Motor neuron (in vitro differentiated cells): ENCODE data around the gene KREMEN1. TPM values are rescaled to one million over a fixed set of nuclear protein-coding genes. Genes with fewer than 3 reads are reported as not detected.
A peak's percentile ranks its signal among the peaks of the same experiment; 100 is the strongest.

Experiments used
- ATAC-seq, 8 experiments: fragments of 200-7000 bp; cut with Tn5 transposase; replicated peaks in 6 of 8; 2 replicates each; pipeline ENCODE4 v1.8.0; 2021; ENCODE audit warnings: mild to moderate bottlenecking in 8 of 8, moderate library complexity in 8 of 8
- H3K27ac ChIP-seq, 2 donors: fragments of 250-450 bp; sonication (Bioruptor Pico); 2 replicates each; pipeline ENCODE4 v1.9.0; 2021; ENCODE audit warnings: antibody characterized with exemption in 2 of 2, mild to moderate bottlenecking in 2 of 2, moderate library complexity in 1 of 2
- H3K4me1 ChIP-seq, 2 donors: fragments of 250-450 bp; sonication (Bioruptor Pico); replicated peaks in 1 of 2; 2 replicates each; pipeline ENCODE4 v1.6.1; 2021; ENCODE audit warnings: antibody characterized with exemption in 2 of 2, mild to moderate bottlenecking in 2 of 2, moderate library complexity in 1 of 2
- H3K4me3 ChIP-seq, 5 donors: fragments of 250-450 bp; sonication (Bioruptor Pico); 2 replicates each; pipeline ENCODE4 v1.9.0; 2021; ENCODE audit warnings: antibody characterized with exemption in 5 of 5, mild to moderate bottlenecking in 5 of 5, moderate library complexity in 4 of 5
- WGBS, 10 experiments: fragments of 450-650 bp; shearing (Covaris generic); methylation state at CpG; one replicate each; pipeline ENCODE4 v1.0.0; 2022; 5-methylcytosine and 5-hydroxymethylcytosine counted together
- in situ Hi-C, 9 experiments: fragments of 400-800 bp; cut with MboI; loops; one replicate each; pipeline ENCODE4 v1.15.0; 2021; ENCODE audit warnings: low sequenced_read_pairs in 9 of 9, low pct_unique_long_range_greater_than_20kb in 2 of 9; ENCODE audit not compliant: unreplicated experiment in 9 of 9
- total RNA-seq, 8 experiments: library from RNA; unstranded; fragments of 300-600 nt; gene quantifications; 2 replicates each; pipeline versions ENCODE4 v1.2.3 to v1.2.4, GENCODE V29; 2022

The KREMEN1 gene
- total RNA-seq, 8 experiments from 2014 or later, result 3.3 to 16.5 (median 6.4) TPM

GRCh38 chr22:29103121-29103520, 30.3 kb downstream of the KREMEN1 start:
- Histone ChIP-seq H3K4me1 (peaks cover 12 to 22% of the 10 kb centered on the region in 2 donors), H3K27ac (no peak overlapping the region), H3K4me3 (no peak overlapping the region)
- ATAC-seq, result no peak
- in situ Hi-C loops, result no loop called here
- WGBS, 10 experiments, result 0 to 78% (median 60%) methylated on average over 1 of the region's 1 CpG; no CpG with 5 or more reads in 3 of the 10 experiments

GRCh38 chr22:29105468-29105867, 32.6 kb downstream of the KREMEN1 start:
- 50 to 94% (median 78%) methylated on average over 1 to 2 of the region's 2 CpGs; no CpG with 5 or more reads in 5 of the 10 experiments for WGBS, 10 experiments
- no peak for ATAC-seq
- Histone ChIP-seq H3K27ac (no peak overlapping the region), H3K4me3 (no peak overlapping the region), H3K4me1 (peaks cover 21 to 28% of the 10 kb centered on the region in 2 donors)
- in situ Hi-C loops, result no loop called here

GRCh38 chr22:29106839-29107238, 34.0 kb downstream of the KREMEN1 start:
- 10 to 68% (median 57%) methylated on average over 2 to 4 of the region's 4 CpGs; no CpG with 5 or more reads in 3 of the 10 experiments for WGBS, 10 experiments
- Histone ChIP-seq H3K27ac (no peak overlapping the region), H3K4me3 (no peak overlapping the region), H3K4me1 (peaks cover 21 to 25% of the 10 kb centered on the region in 2 donors)
- no peak for ATAC-seq
- in situ Hi-C loops, result no loop called here

GRCh38 chr22:29108137-29108536, 35.3 kb downstream of the KREMEN1 start:
- H3K27ac ChIP-seq, result no peak overlapping the region
- peaks cover 11 to 12% of the 10 kb centered on the region in 2 donors for H3K4me1 ChIP-seq
- in situ Hi-C loops, result no loop called here
- H3K4me3 ChIP-seq, result no peak overlapping the region
- WGBS, 10 experiments, result 44 to 100% (median 96%) methylated on average over 3 to 5 of the region's 5 CpGs; no CpG with 5 or more reads in 6 of the 10 experiments
- ATAC-seq, result peak in 3 of 8 experiments; percentile 41 to 89 (median 82)

GRCh38 chr22:29109822-29110221, 37.0 kb downstream of the KREMEN1 start:
- in situ Hi-C loops, result no loop called here
- H3K4me3 ChIP-seq, result no peak overlapping the region
- H3K4me1 ChIP-seq, result peaks cover 6 to 8% of the 10 kb centered on the region in 2 donors
- H3K27ac ChIP-seq, result no peak overlapping the region
- ATAC-seq, result peak in 3 of 8 experiments; percentile 25 to 71 (median 33)
- 50 to 90% (median 52%) methylated on average over 1 to 4 of the region's 4 CpGs; no CpG with 5 or more reads in 5 of the 10 experiments for WGBS, 10 experiments

- no peak for ATAC-seq
- H3K4me3 ChIP-seq, result no peak overlapping the region
- in situ Hi-C loops, result no loop called here
- 80 to 88% methylated on average over 1 of the region's 3 CpGs; no CpG with 5 or more reads in 8 of the 10 experiments for WGBS, 10 experiments
- peaks cover 6 to 8% of the 10 kb centered on the region in 2 donors for H3K4me1 ChIP-seq
- no peak overlapping the region for H3K27ac ChIP-seq
Observed at GRCh38 chr22:29110946-29111345, 38.1 kb downstream of the KREMEN1 start.

GRCh38 chr22:29112121-29112520, 39.3 kb downstream of the KREMEN1 start:
- WGBS, 10 experiments, result 48 to 100% (median 81%) methylated on average over 1 to 3 of the region's 3 CpGs; no CpG with 5 or more reads in 1 of the 10 experiments
- Histone ChIP-seq H3K27ac (no peak overlapping the region), H3K4me1 (peaks cover 6 to 8% of the 10 kb centered on the region in 2 donors), H3K4me3 (no peak overlapping the region)
- ATAC-seq, result no peak
- in situ Hi-C loops, result no loop called here

- Histone ChIP-seq H3K4me1 (peaks cover 6 to 8% of the 10 kb centered on the region in 2 donors), H3K27ac (no peak overlapping the region), H3K4me3 (no peak overlapping the region)
- 20 to 92% (median 80%) methylated on average over 1 to 7 of the region's 7 CpGs; no CpG with 5 or more reads in 3 of the 10 experiments for WGBS, 10 experiments
- in situ Hi-C loops, result no loop called here
- peak in 2 of 8 experiments; percentile 67 to 90 for ATAC-seq
Observed at GRCh38 chr22:29112681-29113080, 39.8 kb downstream of the KREMEN1 start.

- H3K4me1 ChIP-seq, result peaks cover 6 to 8% of the 10 kb centered on the region in 2 donors
- no peak for ATAC-seq
- no peak overlapping the region for H3K4me3 ChIP-seq
- in situ Hi-C loops, result no loop called here
- 10 to 100% (median 90%) methylated on average over 1 to 4 of the region's 4 CpGs; no CpG with 5 or more reads in 1 of the 10 experiments for WGBS, 10 experiments
- H3K27ac ChIP-seq, result no peak overlapping the region
Observed at GRCh38 chr22:29113319-29113718, 40.5 kb downstream of the KREMEN1 start.

GRCh38 chr22:29114392-29114791, 41.6 kb downstream of the KREMEN1 start:
- no peak for ATAC-seq
- H3K27ac ChIP-seq, result no peak overlapping the region
- no peak overlapping the region for H3K4me3 ChIP-seq
- WGBS, 10 experiments, result 50 to 100% (median 83%) methylated on average over 1 to 3 of the region's 4 CpGs; no CpG with 5 or more reads in 4 of the 10 experiments
- in situ Hi-C loops, result no loop called here
- H3K4me1 ChIP-seq, result peaks cover 6 to 8% of the 10 kb centered on the region in 2 donors

GRCh38 chr22:29115682-29116288, 43.0 kb downstream of the KREMEN1 start:
- Histone ChIP-seq H3K4me3 (no peak overlapping the region), H3K4me1 (no peaks in the 10 kb centered on the region), H3K27ac (no peak overlapping the region)
- in situ Hi-C loops, result no loop called here
- peak in 1 of 8 experiments; percentile 47 for ATAC-seq
- 60 to 100% (median 88%) methylated on average over 1 to 2 of the region's 2 CpGs; no CpG with 5 or more reads in 7 of the 10 experiments for WGBS, 10 experiments

- in situ Hi-C loops, result no loop called here
- ATAC-seq, result no peak
- Histone ChIP-seq H3K4me3 (no peak overlapping the region), H3K4me1 (no peaks in the 10 kb centered on the region), H3K27ac (no peak overlapping the region)
- WGBS, 10 experiments, result 40 to 100% (median 89%) methylated on average over 1 to 3 of the region's 3 CpGs
Observed at GRCh38 chr22:29116397-29117123, 43.7 kb downstream of the KREMEN1 start.

GRCh38 chr22:29117799-29118477, 45.1 kb downstream of the KREMEN1 start:
- Histone ChIP-seq H3K4me1 (no peaks in the 10 kb centered on the region), H3K4me3 (no peak overlapping the region), H3K27ac (no peak overlapping the region)
- 55 to 100% (median 100%) methylated on average over 1 to 5 of the region's 6 CpGs; no CpG with 5 or more reads in 1 of the 10 experiments for WGBS, 10 experiments
- peak in 1 of 8 experiments; percentile 55 for ATAC-seq
- in situ Hi-C loops, result no loop called here
